Hair follicular keratinocyte (primary cell): ENCODE measurements around the gene OR10V1. TPM values are rescaled to one million over a fixed set of nuclear protein-coding genes. Genes with fewer than 3 reads are reported as not detected.

Source experiments
- total RNA-seq: library from RNA; depleted of rRNA; stranded (reverse); fragments of >200 nt; gene quantifications from 2 replicates; pipeline ENCODE4 v1.2.3, GENCODE V29; 2015

OR10V1 gene
- not detected in 2 replicates for total RNA-seq

GRCh38 chr11:59713745-59714144 is at the start of gene OR10V1:
OR10V1 (minus strand) TSS chr11:59713845; CDS start chr11:59713845, 0 bp downstream.

GRCh38 chr11:59754859-59755700 is 41.4 kb upstream of the OR10V1 start, which contains the start of gene STX3:
STX3 (plus strand) TSS chr11:59755376; CDS start chr11:59755606, 230 bp downstream.

GRCh38 chr11:59668950-59669610 is 44.6 kb downstream of the OR10V1 start, which contains the start of gene PATL1:
PATL1 (minus strand) TSS chr11:59669037; CDS start chr11:59668895, 142 bp downstream.

Other genes with a start within 250 kb of the OR10V1 start
- not detected in 2 replicates for gene OR4D10, start 240.5 kb downstream of the OR10V1 start, total RNA-seq
- gene OR4D11, start 210.3 kb downstream of the OR10V1 start, total RNA-seq: not detected in 2 replicates
- gene OR4D9, start 202.3 kb downstream of the OR10V1 start, total RNA-seq: not detected in 2 replicates
- gene OSBP, start 98.1 kb downstream of the OR10V1 start, total RNA-seq: 19.4 and 21.2 TPM in 2 replicates
- gene PATL1, start 44.8 kb downstream of the OR10V1 start, total RNA-seq: 10.6 and 14.8 TPM in 2 replicates
- 12.4 and 27.8 TPM in 2 replicates for gene STX3, start 41.5 kb upstream of the OR10V1 start, total RNA-seq
- 76.1 and 83.2 TPM in 2 replicates for gene MRPL16, start 96.9 kb upstream of the OR10V1 start, total RNA-seq
- gene CBLIF, start 131.7 kb upstream of the OR10V1 start, total RNA-seq: not detected in 2 replicates
- 0.08 and 0.68 TPM in 2 replicates for gene TCN1, start 152.6 kb upstream of the OR10V1 start, total RNA-seq
- gene OOSP3, start 164.9 kb upstream of the OR10V1 start, total RNA-seq: not detected in 2 replicates
- gene OOSP1, start 224.6 kb upstream of the OR10V1 start, total RNA-seq: not detected in 2 replicates